ENCODE measurements around the gene FST. TPM values are rescaled to one million over a fixed set of nuclear protein-coding genes. Genes with fewer than 3 reads are reported as not detected.

FST gene
- total and polyA plus RNA-seq, 2 of the 13 experiments (the other 11 are each of a cell fraction or from before 2014, with no cell fraction given) = 38.6 to 136 TPM

- TF ChIP-seq POGZ (CRISPR knock-in tag; IDR thresholded peaks at IDR 0.05) = peak; percentile 97
- TF ChIP-seq RCOR2 (CRISPR knock-in tag; IDR thresholded peaks at IDR 0.05) = peak; percentile 99
- TF ChIP-seq KDM5B (CRISPR knock-in tag; IDR thresholded peaks at IDR 0.05; ENCODE audit: borderline replicate concordance) = no peak
- TF ChIP-seq E2F2 (CRISPR knock-in tag; IDR thresholded peaks at IDR 0.05; ENCODE audit: borderline replicate concordance) = no peak
- no peak for TF ChIP-seq AGO2 (optimal IDR thresholded peaks at IDR 0.05; ENCODE audit: low read depth, low read length)
- peak; percentile 82; the same call in 1 of the 2 replicates for TF ChIP-seq TFAP4 (IDR thresholded peaks at IDR 0.05; ENCODE audit: borderline replicate concordance, low read depth)
- TF ChIP-seq FLYWCH1 (CRISPR knock-in tag; IDR thresholded peaks at IDR 0.05) = no peak
- TF ChIP-seq JUN (CRISPR knock-in tag; IDR thresholded peaks at IDR 0.05) = peak; percentile 97
- TF ChIP-seq HBP1 (CRISPR knock-in tag; IDR thresholded peaks at IDR 0.05; ENCODE audit: low read depth) = peak; percentile 55; the same call in 1 of the 2 replicates
- peak; percentile 61; the same call in 1 of the 2 replicates for TF ChIP-seq ZNF441 (CRISPR knock-in tag; IDR thresholded peaks at IDR 0.05; ENCODE audit: borderline replicate concordance)
- peak; percentile 85; the same call in 1 of the 2 replicates for TF ChIP-seq ZHX1 (CRISPR knock-in tag; IDR thresholded peaks at IDR 0.05; ENCODE audit: low read depth)
- no peak for TF ChIP-seq MTF1 (CRISPR knock-in tag; IDR thresholded peaks at IDR 0.05)
- no peak for TF ChIP-seq ZNF589 (CRISPR knock-in tag; conservative IDR thresholded peaks at IDR 0.05)
- 0 out of 2 replicates have a peak, but pooled peaks have one; percentile 37 for TF ChIP-seq ZNF121 (CRISPR knock-in tag; IDR thresholded peaks at IDR 0.05)
- peak; percentile 94 for TF ChIP-seq FOXP1 (IDR thresholded peaks at IDR 0.05)
- peak; percentile 100 for TF ChIP-seq FOXP1 (CRISPR knock-in tag; IDR thresholded peaks at IDR 0.05)
- TF ChIP-seq ZEB1 (IDR thresholded peaks at IDR 0.05; ENCODE audit: insufficient replicate concordance, low read depth) = peak; percentile 73
- peak; percentile 68; the same call in 1 of the 2 replicates for TF ChIP-seq ZNF749 (CRISPR knock-in tag; IDR thresholded peaks at IDR 0.05; ENCODE audit: borderline replicate concordance)
- TF ChIP-seq RORA (CRISPR knock-in tag; IDR thresholded peaks at IDR 0.05) = peak; percentile 43; the same call in 1 of the 2 replicates
- peak; percentile 85; the same call in 1 of the 2 replicates for TF ChIP-seq ZFP37 (CRISPR knock-in tag; IDR thresholded peaks at IDR 0.05; ENCODE audit: borderline replicate concordance)
- TF ChIP-seq ZNF781 (CRISPR knock-in tag; IDR thresholded peaks at IDR 0.05; ENCODE audit: borderline replicate concordance, not compliant biosample characterization) = peak; percentile 81
These were observed 3.6 kb upstream of the FST start (continued) for GRCh38 chr5:53476531-53477480.

Measured in HepG2 (cell line).